ENCODE measurements around the gene ARHGEF16.

Gene ARHGEF16

GRCh38 chr1:3470650-3471355, 16.3 kb downstream of the ARHGEF16 start:
- no peak for TF ChIP-seq CTCF (IDR thresholded peaks at IDR 0.05)
- Histone ChIP-seq H2AFZ (no peak overlapping the region), H3K79me2 (no peaks in the 10 kb centered on the region), H3K9ac (no peak overlapping the region), H3K4me3 (ENCODE audit: low read depth, low read length) (no peak overlapping the region), H3K27ac (no peak overlapping the region), H3K9me3 (ENCODE audit: control insufficient read depth, low read length) (no peaks in the 10 kb centered on the region), H3K4me2 (ENCODE audit: low read length) (no peak overlapping the region), H3K36me3 (ENCODE audit: control insufficient read depth, insufficient read depth, low read length) (no peaks in the 10 kb centered on the region), H3K27me3 (ENCODE audit: control insufficient read depth, insufficient read depth, low read length) (no peaks in the 10 kb centered on the region), H3K4me1 (no peaks in the 10 kb centered on the region)

- Histone ChIP-seq H3K79me2 (no peaks in the 10 kb centered on the region), H3K4me1 (no peaks in the 10 kb centered on the region), H3K27ac (no peak overlapping the region), H3K27me3 (ENCODE audit: control insufficient read depth, insufficient read depth, low read length) (no peaks in the 10 kb centered on the region), H3K4me2 (ENCODE audit: low read length) (no peak overlapping the region), H3K9ac (no peak overlapping the region), H3K36me3 (ENCODE audit: control insufficient read depth, insufficient read depth, low read length) (no peaks in the 10 kb centered on the region), H3K4me3 (ENCODE audit: low read depth, low read length) (no peak overlapping the region), H3K9me3 (ENCODE audit: control insufficient read depth, low read length) (no peaks in the 10 kb centered on the region), H2AFZ (no peak overlapping the region)
- no peak for TF ChIP-seq CTCF (IDR thresholded peaks at IDR 0.05)
Observed at GRCh38 chr1:3471356-3472087, 17.1 kb downstream of the ARHGEF16 start.

- Histone ChIP-seq H3K9ac (no peak overlapping the region), H3K27me3 (ENCODE audit: control insufficient read depth, insufficient read depth, low read length) (no peaks in the 10 kb centered on the region), H3K36me3 (ENCODE audit: control insufficient read depth, insufficient read depth, low read length) (no peaks in the 10 kb centered on the region)
Observed at GRCh38 chr1:3472088-3472850, 17.8 kb downstream of the ARHGEF16 start.

GRCh38 chr1:3472906-3473305, 18.4 kb downstream of the ARHGEF16 start:
- H3K27me3 ChIP-seq (ENCODE audit: control insufficient read depth, insufficient read depth, low read length): no peaks in the 10 kb centered on the region
- H3K27ac ChIP-seq: no peak overlapping the region
- no peak overlapping the region for H3K4me3 ChIP-seq (ENCODE audit: low read depth, low read length)
- no peaks in the 10 kb centered on the region for H3K36me3 ChIP-seq (ENCODE audit: control insufficient read depth, insufficient read depth, low read length)
- no peaks in the 10 kb centered on the region for H3K4me1 ChIP-seq
- no peak overlapping the region for H3K9ac ChIP-seq
- no peaks in the 10 kb centered on the region for H3K9me3 ChIP-seq (ENCODE audit: control insufficient read depth, low read length)
- H2AFZ ChIP-seq: no peak overlapping the region
- no peak overlapping the region for H3K4me2 ChIP-seq (ENCODE audit: low read length)
- TF ChIP-seq CTCF (IDR thresholded peaks at IDR 0.05): no peak
- no peaks in the 10 kb centered on the region for H3K79me2 ChIP-seq

More at GRCh38 chr1:3472088-3472850, 17.8 kb downstream of the ARHGEF16 start:
- no peak overlapping the region for H2AFZ ChIP-seq
- TF ChIP-seq CTCF (IDR thresholded peaks at IDR 0.05): no peak
- H3K4me2 ChIP-seq (ENCODE audit: low read length): no peak overlapping the region
- no peak overlapping the region for H3K4me3 ChIP-seq (ENCODE audit: low read depth, low read length)
- H3K9me3 ChIP-seq (ENCODE audit: control insufficient read depth, low read length): no peaks in the 10 kb centered on the region
- H3K27ac ChIP-seq: no peak overlapping the region
- no peaks in the 10 kb centered on the region for H3K4me1 ChIP-seq
- no peaks in the 10 kb centered on the region for H3K79me2 ChIP-seq
